Subcutaneous abdominal adipose tissue (tissue), 5 donors: Measurements from ENCODE around the gene PHF13.
A peak's percentile ranks its signal among the peaks of the same experiment; 100 is the strongest.

Experiments used
- H3K27ac ChIP-seq: one replicate; pipeline ENCODE4 v1.7.0; 2013; ENCODE audit warnings: low read depth, mild to moderate bottlenecking, inconsistent platforms, low read length, moderate library complexity
- H3K27me3 ChIP-seq, 5 donors: one replicate each; pipeline ENCODE4 v1.7.0; 2013; ENCODE audit warnings: low read length in 5 of 5, inconsistent platforms in 1 of 5; ENCODE audit not compliant: control insufficient read depth in 5 of 5, insufficient read depth in 4 of 5
- H3K36me3 ChIP-seq, 5 donors: one replicate each; pipeline ENCODE4 v1.7.0; 2013; ENCODE audit warnings: low read length in 5 of 5; ENCODE audit not compliant: control insufficient read depth in 5 of 5, insufficient read depth in 5 of 5
- H3K4me1 ChIP-seq, 5 donors: one replicate each; pipeline ENCODE4 v1.7.0; 2013; ENCODE audit warnings: low read length in 5 of 5, mild to moderate bottlenecking in 3 of 5, moderate library complexity in 1 of 5; ENCODE audit not compliant: control insufficient read depth in 5 of 5, insufficient read depth in 5 of 5
- H3K4me3 ChIP-seq, 5 donors: one replicate each; pipeline ENCODE4 v1.7.0; 2013; ENCODE audit warnings: low read length in 5 of 5, low read depth in 1 of 5
- H3K9ac ChIP-seq, 5 donors: one replicate each; pipeline ENCODE4 v1.7.0; 2013; ENCODE audit warnings: low read length in 5 of 5, mild to moderate bottlenecking in 4 of 5, moderate library complexity in 3 of 5
- H3K9me3 ChIP-seq, 5 donors: one replicate each; pipeline ENCODE4 v1.7.0; 2013; ENCODE audit warnings: low read length in 5 of 5; ENCODE audit not compliant: control insufficient read depth in 5 of 5
- donor health status: healthy.
- donor health status: healthy.
- donor health status: healthy.
- donor health status: healthy.
- donor health status: healthy.

PHF13 gene

DNA sequence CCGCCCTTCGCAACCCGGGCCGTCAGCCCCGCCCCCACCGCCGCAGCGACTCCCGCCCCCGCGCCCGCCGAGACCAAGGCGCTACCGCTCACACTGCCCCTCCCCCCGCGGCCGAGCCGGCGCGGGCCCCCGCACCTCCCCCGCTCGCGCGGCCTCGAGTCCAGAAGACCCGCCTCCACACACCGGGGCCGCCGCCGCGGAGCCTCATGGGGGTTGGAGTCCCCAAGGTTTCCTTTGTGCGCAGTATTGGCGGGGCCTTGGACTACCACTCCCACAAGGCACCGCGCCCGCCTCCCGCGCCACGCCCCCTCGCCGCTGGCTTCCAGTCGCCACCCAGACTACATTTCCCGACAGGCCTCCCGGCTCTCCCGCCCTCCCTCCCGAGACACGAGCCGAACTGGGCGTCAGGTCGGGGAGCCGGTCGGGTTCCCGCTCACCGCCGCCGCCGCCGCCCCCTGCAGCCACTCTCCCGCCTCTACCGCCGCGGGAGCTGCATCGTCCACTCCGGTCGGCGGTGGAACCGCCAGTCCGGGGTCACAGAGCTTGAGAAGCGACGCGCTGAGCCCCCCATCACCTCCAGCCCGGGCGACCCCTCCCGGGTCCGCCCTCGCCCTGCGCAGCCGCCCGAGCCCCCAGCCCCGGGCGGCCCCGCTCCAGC lies at the start of gene PHF13:
TSS of gene PHF13 (plus strand) at position 371 of the 658 bp plus-strand sequence. CDS start 336 bp downstream, outside the sequence.
- H3K36me3 ChIP-seq: peaks cover 0 to 8% (median 0%) of the 10 kb centered on the region in 5 donors
- H3K4me1 ChIP-seq: peaks cover 3 to 49% (median 31%) of the 10 kb centered on the region in 5 donors
- H3K9ac ChIP-seq: peak within 1 kb of the TSS; percentile 52 to 96 (median 93)

DNA sequence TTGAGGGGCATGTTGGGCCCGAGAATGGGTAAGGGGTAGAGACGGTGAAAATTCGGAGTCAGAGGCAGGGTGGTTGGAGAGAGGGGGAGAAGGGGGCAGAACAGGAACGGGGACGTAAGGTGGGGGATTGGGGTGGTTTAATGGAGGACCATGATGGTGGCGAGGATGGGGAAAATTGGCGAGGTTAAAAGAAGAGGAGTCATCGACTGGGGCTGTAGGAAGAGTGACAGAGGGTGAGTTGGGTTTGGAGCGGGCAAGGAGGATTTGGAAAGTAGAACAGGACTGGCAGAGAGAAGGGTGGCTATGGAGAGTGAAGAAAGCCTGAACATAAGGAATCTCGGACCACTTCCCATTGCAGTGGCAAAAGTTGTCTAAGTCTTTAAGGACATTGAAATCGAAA lies 44.5 kb upstream of the PHF13 start:
- peaks cover 0 to 7% (median 6%) of the 10 kb centered on the region in 5 donors for H3K9me3 ChIP-seq
- no peaks in the 10 kb centered on the region for H3K4me1 ChIP-seq
- no peaks in the 10 kb centered on the region for H3K36me3 ChIP-seq
- H3K27me3 ChIP-seq: peaks cover 0 to 4% (median 0%) of the 10 kb centered on the region in 5 donors
- H3K27ac ChIP-seq: no peak overlapping the region
- H3K9ac ChIP-seq: no peak overlapping the region
- H3K4me3 ChIP-seq: no peak overlapping the region

More for the DNA sequence above, at the start of gene PHF13:
- Histone ChIP-seq H3K9me3 (no peaks in the 10 kb centered on the region), H3K27me3 (no peaks in the 10 kb centered on the region), H3K27ac (peak within 1 kb of the TSS; percentile 90), H3K4me3 (peak within 1 kb of the TSS; percentile 70 to 94 (median 83))

DNA sequence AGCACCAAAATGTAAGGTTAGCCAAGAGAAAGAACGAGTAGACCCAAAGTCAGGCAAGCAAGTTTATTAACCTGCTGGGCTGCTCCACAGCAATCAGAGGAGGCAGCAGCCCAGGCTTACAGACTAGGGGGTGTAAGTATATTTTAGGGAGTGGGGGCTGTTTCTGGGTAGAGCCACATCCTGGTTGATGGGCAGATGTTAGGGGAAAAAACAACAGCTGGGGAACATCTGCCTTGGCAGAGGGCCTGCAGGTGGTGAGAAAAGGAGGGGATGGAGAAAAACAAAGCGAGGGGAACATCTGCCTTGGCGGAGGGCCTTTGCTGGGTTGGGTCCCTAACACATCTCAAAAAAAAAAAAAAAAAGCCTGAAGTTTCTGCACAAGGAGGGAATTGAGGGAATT lies 43.4 kb upstream of the PHF13 start:
- H3K4me1 ChIP-seq: no peaks in the 10 kb centered on the region
- no peak overlapping the region for H3K9ac ChIP-seq
- H3K4me3 ChIP-seq: no peak overlapping the region
- H3K27ac ChIP-seq: no peak overlapping the region
- H3K27me3 ChIP-seq: peaks cover 0 to 6% (median 0%) of the 10 kb centered on the region in 5 donors
- H3K9me3 ChIP-seq: peaks cover 0 to 7% (median 6%) of the 10 kb centered on the region in 5 donors
- no peaks in the 10 kb centered on the region for H3K36me3 ChIP-seq

DNA sequence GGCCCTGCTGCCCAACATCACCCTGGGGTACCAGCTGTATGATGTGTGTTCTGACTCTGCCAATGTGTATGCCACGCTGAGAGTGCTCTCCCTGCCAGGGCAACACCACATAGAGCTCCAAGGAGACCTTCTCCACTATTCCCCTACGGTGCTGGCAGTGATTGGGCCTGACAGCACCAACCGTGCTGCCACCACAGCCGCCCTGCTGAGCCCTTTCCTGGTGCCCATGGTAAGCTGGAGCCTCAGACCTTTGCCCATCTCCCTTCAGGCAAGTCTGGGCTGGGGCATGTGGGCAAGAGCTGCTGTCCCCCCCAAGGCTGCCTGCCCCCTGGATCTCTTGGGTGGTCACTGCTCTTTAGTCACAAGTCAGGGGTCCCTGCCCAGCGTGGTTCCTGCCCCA lies 42.5 kb upstream of the PHF13 start:
- H3K9ac ChIP-seq: no peak overlapping the region
- H3K4me3 ChIP-seq: no peak overlapping the region
- peaks cover 0 to 7% (median 6%) of the 10 kb centered on the region in 5 donors for H3K9me3 ChIP-seq
- H3K36me3 ChIP-seq: no peaks in the 10 kb centered on the region
- H3K4me1 ChIP-seq: no peaks in the 10 kb centered on the region
- peaks cover 0 to 5% (median 0%) of the 10 kb centered on the region in 5 donors for H3K27me3 ChIP-seq
- H3K27ac ChIP-seq: no peak overlapping the region

DNA sequence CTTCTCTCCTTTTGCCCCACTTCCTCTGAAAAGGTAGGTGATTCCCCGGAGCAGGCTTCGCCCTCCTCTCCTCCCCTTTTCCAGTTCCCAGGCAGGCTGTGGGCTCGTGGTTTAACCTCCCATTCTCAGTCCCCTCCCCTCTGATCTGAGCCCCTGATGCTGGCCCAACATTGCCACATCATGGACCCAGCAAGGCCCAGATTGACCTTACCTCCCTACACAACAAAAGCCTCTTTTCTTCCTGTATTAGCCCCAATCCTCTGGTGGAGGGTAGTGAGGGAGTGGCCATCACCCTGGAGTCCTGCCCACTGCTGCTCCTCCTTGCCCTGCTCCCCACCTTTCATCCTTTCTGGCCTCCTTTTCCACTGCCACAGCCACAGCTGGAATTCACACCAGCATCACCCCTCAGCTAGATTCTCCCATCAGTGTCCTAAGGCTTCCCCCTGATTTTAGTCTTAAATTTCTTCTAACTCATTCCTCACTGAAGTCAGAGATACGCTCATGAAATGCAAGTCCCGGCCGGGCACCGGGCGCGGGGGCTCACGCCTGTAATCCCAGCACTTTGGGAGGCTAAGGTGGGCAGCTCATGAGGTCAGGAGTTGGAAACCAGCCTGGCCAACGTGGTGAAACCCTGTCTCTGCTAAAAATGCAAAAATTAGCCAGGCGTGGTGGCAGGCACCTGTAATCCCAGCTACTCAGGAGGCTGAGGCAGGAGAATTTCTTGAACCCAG lies 40.7 kb upstream of the PHF13 start:
- Histone ChIP-seq H3K9me3 (peaks cover 0 to 7% (median 6%) of the 10 kb centered on the region in 5 donors), H3K9ac (no peak overlapping the region), H3K36me3 (no peaks in the 10 kb centered on the region), H3K4me3 (no peak overlapping the region), H3K27me3 (peaks cover 0 to 5% (median 0%) of the 10 kb centered on the region in 5 donors), H3K4me1 (no peaks in the 10 kb centered on the region), H3K27ac (no peak overlapping the region)

DNA sequence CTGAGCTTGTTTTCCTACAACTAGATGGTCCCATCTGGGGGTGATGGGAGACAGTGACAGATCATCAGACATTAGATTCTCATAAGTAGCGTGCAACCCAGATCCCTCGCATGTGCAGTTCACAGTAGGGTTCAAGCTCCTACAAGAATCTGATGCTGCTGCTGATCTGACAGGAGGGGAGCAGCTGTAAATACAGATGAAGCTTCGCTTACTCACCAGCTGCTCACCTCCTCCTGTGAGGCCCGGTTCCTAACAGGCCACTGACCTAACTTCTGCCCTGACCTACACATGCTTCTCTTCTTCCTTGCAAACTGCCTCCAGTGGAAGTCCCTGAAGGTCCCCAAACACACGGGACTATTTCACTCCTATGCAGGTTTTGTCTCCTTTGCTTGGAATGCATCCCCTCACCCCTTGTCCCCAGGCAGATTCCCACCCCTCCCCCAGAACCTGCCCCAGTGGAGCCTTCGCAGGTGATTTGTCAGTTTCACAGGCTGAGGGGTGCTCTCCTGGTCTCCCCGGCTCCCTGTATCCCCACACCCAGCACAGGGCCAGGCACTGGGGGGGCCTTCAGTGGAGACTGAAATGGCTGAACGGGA lies 39.4 kb upstream of the PHF13 start:
- Histone ChIP-seq H3K36me3 (no peaks in the 10 kb centered on the region), H3K9ac (no peak overlapping the region), H3K27me3 (peaks cover 0 to 5% (median 0%) of the 10 kb centered on the region in 5 donors), H3K4me1 (peaks cover 0 to 3% (median 1%) of the 10 kb centered on the region in 5 donors), H3K4me3 (no peak overlapping the region), H3K9me3 (peaks cover 0 to 7% (median 6%) of the 10 kb centered on the region in 5 donors), H3K27ac (no peak overlapping the region)

DNA sequence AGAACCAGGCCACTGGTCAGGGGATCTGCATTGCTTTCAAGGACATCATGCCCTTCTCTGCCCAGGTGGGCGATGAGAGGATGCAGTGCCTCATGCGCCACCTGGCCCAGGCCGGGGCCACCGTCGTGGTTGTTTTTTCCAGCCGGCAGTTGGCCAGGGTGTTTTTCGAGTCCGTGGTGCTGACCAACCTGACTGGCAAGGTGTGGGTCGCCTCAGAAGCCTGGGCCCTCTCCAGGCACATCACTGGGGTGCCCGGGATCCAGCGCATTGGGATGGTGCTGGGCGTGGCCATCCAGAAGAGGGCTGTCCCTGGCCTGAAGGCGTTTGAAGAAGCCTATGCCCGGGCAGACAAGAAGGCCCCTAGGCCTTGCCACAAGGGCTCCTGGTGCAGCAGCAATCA lies 38.7 kb upstream of the PHF13 start:
- Histone ChIP-seq H3K4me3 (no peak overlapping the region), H3K9ac (no peak overlapping the region), H3K27ac (no peak overlapping the region), H3K27me3 (peaks cover 0 to 5% (median 0%) of the 10 kb centered on the region in 5 donors), H3K4me1 (peaks cover 0 to 8% (median 7%) of the 10 kb centered on the region in 5 donors), H3K9me3 (peaks cover 0 to 7% (median 6%) of the 10 kb centered on the region in 5 donors), H3K36me3 (no peaks in the 10 kb centered on the region)

DNA sequence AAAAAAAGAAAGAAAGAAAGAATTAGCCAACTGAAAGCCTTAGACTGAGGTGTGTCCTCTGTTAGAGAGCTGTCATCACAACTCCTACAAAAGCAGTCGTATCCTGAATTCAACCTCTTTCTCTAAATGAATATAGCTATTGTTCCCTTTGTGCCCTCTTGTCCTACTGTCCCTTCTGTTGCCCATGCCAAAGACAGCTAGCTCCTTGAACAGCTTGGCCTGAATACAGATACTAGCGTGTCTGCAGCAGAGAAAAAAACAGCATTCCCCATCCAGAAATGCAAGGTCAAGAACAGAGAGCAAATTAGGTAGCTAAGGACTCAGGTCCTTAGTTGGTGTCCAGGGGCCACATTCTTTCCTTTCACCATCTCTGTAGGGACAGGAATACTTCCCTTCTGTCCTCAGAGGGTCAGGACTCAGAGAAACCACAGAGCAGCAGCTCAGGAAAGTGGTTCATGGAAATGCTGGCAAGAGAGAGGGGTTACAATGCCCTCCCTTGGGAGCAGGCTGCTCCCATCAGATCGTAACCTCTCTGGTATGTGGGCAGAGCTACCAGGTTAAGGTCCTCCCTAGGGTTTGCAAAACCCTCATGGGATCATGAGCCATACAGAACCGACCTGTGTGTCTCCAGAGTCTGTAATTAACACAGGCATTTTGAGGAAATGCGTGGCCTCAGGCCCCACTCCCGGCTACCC lies 35.6 kb upstream of the PHF13 start:
- Histone ChIP-seq H3K9ac (no peak overlapping the region), H3K4me3 (no peak overlapping the region), H3K4me1 (peaks cover 8 to 35% (median 30%) of the 10 kb centered on the region in 5 donors), H3K36me3 (no peaks in the 10 kb centered on the region), H3K27me3 (peaks cover 0 to 5% (median 0%) of the 10 kb centered on the region in 5 donors), H3K27ac (no peak overlapping the region), H3K9me3 (no peaks in the 10 kb centered on the region)

DNA sequence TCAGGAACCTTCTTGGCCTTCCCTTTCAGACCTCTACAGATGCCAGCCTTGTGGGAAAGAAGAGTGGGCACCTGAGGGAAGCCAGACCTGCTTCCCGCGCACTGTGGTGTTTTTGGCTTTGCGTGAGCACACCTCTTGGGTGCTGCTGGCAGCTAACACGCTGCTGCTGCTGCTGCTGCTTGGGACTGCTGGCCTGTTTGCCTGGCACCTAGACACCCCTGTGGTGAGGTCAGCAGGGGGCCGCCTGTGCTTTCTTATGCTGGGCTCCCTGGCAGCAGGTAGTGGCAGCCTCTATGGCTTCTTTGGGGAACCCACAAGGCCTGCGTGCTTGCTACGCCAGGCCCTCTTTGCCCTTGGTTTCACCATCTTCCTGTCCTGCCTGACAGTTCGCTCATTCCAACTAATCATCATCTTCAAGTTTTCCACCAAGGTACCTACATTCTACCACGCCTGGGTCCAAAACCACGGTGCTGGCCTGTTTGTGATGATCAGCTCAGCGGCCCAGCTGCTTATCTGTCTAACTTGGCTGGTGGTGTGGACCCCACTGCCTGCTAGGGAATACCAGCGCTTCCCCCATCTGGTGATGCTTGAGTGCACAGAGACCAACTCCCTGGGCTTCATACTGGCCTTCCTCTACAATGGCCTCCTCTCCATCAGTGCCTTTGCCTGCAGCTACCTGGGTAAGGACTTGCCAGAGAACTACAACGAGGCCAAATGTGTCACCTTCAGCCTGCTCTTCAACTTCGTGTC lies 34.7 kb upstream of the PHF13 start:
- Histone ChIP-seq H3K36me3 (no peaks in the 10 kb centered on the region), H3K9ac (peak overlapping the region in 2 of 5 donors; percentile 84 to 92)

More for the DNA sequence above, 34.7 kb upstream of the PHF13 start:
- Histone ChIP-seq H3K4me3 (peak overlapping the region in 4 of 5 donors; percentile 35 to 88 (median 82)), H3K4me1 (peaks cover 8 to 35% (median 30%) of the 10 kb centered on the region in 5 donors), H3K27ac (peak overlapping the region; percentile 84), H3K9me3 (no peaks in the 10 kb centered on the region), H3K27me3 (peaks cover 0 to 5% (median 0%) of the 10 kb centered on the region in 5 donors)
